ENCODE data around the gene CACNA2D1.

CACNA2D1 gene

DNA sequence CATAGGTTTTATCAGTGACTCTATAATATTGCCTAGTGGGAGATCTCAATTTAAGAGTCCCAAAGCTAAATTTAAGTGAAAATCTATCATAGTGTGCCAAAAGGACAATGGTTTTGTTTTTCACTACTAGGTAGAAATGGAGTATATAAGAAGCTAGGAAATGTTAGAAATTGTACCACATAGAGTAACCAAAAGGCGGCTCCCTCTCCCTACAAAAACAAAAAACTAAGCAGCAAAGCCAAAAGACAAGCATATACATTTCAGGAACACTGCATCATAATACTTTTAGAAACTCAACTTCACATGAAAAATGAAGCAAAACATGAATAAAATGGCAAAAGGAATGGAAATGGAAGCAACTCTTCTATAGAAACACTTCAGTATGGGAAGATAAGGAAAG, 271.6 kb downstream of the CACNA2D1 start:
- no peak overlapping the region for H3K4me3 ChIP-seq (ENCODE audit: low read length)
- TF ChIP-seq ZNF274 (IDR thresholded peaks at IDR 0.05; ENCODE audit: low read depth, low read length) = no peak

- no peak overlapping the region for H3K4me3 ChIP-seq (ENCODE audit: low read length)
- TF ChIP-seq ZNF274 (IDR thresholded peaks at IDR 0.05; ENCODE audit: low read depth, low read length) = no peak
These were observed 275.8 kb downstream of the CACNA2D1 start for GRCh38 chr7:82167558-82168314.

GRCh38 chr7:82166260-82167015, 277.1 kb downstream of the CACNA2D1 start:
- no peak overlapping the region for H3K4me3 ChIP-seq (ENCODE audit: low read length)
- no peak for TF ChIP-seq ZNF274 (IDR thresholded peaks at IDR 0.05; ENCODE audit: low read depth, low read length)

- H3K4me3 ChIP-seq (ENCODE audit: low read length) = no peak overlapping the region
- no peak for TF ChIP-seq ZNF274 (IDR thresholded peaks at IDR 0.05; ENCODE audit: low read depth, low read length)
These were observed 278.8 kb downstream of the CACNA2D1 start for GRCh38 chr7:82164813-82165212.

DNA sequence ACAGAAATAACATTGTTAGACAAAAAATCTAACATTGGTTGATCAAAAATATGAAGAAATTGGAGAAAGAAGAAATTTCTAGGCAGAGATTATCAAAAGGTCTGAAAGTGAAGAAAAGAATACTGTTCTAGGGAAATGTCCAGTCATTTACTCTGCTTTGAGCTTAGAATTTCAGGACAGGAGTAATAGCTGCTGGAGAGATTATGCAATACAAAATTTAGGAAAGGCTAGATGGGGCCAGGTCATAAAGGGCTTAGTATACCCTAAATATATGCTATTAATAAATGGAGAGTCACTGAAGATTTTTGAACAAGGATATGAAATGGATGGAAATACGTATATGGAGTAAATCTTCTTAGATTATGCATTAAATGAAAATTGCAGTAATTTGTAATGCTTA, 279.2 kb downstream of the CACNA2D1 start:
- H3K4me3 ChIP-seq (ENCODE audit: low read length) = no peak overlapping the region
- TF ChIP-seq ZNF274 (IDR thresholded peaks at IDR 0.05; ENCODE audit: low read depth, low read length) = no peak

- no peak for TF ChIP-seq ZNF274 (IDR thresholded peaks at IDR 0.05; ENCODE audit: low read depth, low read length)
- H3K4me3 ChIP-seq (ENCODE audit: low read length) = no peak overlapping the region
These were observed 280.0 kb downstream of the CACNA2D1 start for GRCh38 chr7:82163586-82163985.

- H3K4me3 ChIP-seq (ENCODE audit: low read length) = no peak overlapping the region
- no peak for TF ChIP-seq ZNF274 (IDR thresholded peaks at IDR 0.05; ENCODE audit: low read depth, low read length)
These were observed 281.3 kb downstream of the CACNA2D1 start for GRCh38 chr7:82162289-82162688.

- no peak for TF ChIP-seq ZNF274 (IDR thresholded peaks at IDR 0.05; ENCODE audit: low read depth, low read length)
- H3K4me3 ChIP-seq (ENCODE audit: low read length) = no peak overlapping the region
These were observed 285.2 kb downstream of the CACNA2D1 start for GRCh38 chr7:82158327-82158726.

DNA sequence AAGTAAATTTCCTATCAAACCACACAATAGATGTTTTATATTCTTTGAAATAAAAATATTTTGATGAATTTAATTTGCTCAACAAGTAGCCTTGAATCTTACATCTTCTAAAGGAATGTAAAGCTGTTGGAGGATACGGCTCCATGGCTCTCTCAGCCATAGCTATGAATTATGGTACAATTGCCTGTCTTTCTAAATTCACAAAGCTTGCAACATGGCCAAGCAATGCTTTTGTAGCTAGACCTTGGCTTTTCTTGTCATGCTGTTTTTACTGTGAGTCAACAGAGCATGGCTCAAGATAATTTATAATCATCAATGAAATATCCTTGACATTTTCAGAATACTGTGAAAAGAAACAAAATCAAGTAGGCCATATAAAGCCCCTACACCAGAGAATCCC, 286.7 kb downstream of the CACNA2D1 start:
- TF ChIP-seq ZNF274 (IDR thresholded peaks at IDR 0.05; ENCODE audit: low read depth, low read length) = no peak

DNA sequence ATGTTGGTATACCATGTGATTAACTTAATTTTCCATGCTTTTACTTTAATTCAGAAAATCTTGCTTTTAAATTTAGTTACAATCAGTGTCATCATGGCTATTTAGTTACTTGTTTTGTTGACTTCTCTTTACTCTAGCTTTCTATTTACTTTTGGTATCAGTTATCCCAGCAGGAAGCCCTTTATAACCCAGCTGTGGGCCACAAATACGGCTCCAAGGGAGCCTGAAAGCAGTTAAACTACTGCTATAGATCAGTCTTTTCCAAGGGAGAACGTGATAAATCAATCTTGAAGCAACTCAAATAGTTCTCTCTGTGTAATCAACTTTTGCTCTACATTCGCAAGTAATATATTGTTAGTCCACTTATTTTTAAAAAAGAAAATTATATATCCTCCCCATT, 287.4 kb downstream of the CACNA2D1 start:
- no peak overlapping the region for H3K4me3 ChIP-seq (ENCODE audit: low read length)
- TF ChIP-seq ZNF274 (IDR thresholded peaks at IDR 0.05; ENCODE audit: low read depth, low read length) = no peak

More for the DNA sequence above, 286.7 kb downstream of the CACNA2D1 start:
- no peak overlapping the region for H3K4me3 ChIP-seq (ENCODE audit: low read length)

GRCh38 chr7:82154728-82155127, 288.8 kb downstream of the CACNA2D1 start:
- no peak overlapping the region for H3K4me3 ChIP-seq (ENCODE audit: low read length)
- no peak for TF ChIP-seq ZNF274 (IDR thresholded peaks at IDR 0.05; ENCODE audit: low read depth, low read length)

DNA sequence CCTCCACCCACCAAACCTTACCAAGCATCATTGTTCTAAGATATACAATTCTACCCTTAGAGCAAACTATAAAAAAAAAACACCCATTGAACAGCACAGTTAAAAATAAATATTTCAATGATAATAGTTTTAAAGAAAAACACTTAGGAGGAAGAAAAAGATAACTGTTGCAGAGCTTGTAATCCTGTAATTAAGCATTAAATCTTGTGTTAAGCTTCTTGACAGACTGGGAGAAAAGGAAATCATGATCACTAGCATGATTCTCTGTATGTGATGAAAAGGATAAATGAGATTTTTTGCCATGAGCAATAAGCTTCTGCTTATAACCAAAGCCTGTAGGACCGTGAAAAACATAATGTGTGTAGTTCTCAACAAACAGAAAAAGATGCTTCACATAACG, 289.8 kb downstream of the CACNA2D1 start:
- H3K4me3 ChIP-seq (ENCODE audit: low read length) = no peak overlapping the region
- TF ChIP-seq ZNF274 (IDR thresholded peaks at IDR 0.05; ENCODE audit: low read depth, low read length) = no peak

DNA sequence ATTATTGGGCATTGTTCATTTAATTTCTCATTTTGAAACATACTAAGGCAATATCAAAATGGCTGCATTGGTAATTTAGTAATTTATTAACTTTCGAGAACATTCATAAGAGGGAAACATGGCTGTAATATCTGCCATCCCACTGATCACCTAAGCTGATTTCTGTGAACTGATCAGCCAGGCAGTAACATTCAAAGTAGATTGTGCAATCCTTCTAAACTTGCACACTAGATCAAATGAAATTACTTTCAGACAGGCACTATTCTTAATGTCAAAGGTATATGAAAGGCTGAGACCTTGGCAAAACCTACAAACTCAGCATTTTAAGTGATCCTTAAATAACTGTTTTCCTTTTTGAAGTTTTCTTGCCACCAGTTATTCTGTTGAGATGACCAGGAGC, 290.7 kb downstream of the CACNA2D1 start:
- H3K4me3 ChIP-seq (ENCODE audit: low read length) = no peak overlapping the region
- no peak for TF ChIP-seq ZNF274 (IDR thresholded peaks at IDR 0.05; ENCODE audit: low read depth, low read length)

- TF ChIP-seq ZNF274 (IDR thresholded peaks at IDR 0.05; ENCODE audit: low read depth, low read length) = no peak
- no peak overlapping the region for H3K4me3 ChIP-seq (ENCODE audit: low read length)
These were observed 297.1 kb downstream of the CACNA2D1 start for GRCh38 chr7:82146491-82146890.

DNA sequence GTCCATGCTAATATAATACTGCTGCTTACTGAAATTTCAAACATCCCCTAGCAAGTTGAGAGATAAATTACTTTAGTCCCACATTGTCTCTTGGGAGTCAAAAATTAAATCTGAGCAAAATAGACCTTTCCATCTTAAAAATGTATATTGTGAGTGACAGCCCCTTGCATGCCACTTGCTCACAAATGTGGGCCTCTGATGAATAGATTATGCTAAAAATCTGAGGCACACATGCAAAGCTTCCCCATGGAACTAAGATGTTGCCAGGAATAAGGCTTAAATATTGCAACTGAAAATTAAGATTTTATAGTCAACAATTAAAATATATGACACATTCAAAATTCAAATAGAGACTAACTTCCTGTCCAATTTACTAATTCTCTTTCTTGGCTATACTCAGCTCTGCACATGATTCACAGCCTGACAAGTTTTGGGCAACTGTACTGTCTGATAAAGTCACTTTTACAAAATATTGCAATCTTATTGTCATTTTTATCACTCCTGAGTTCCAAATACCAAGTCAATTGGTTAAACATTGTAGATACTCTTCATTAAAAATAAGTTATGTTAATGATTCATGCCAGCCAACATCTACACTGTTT, 301.2 kb downstream of the CACNA2D1 start:
- no peak for TF ChIP-seq ZNF274 (IDR thresholded peaks at IDR 0.05; ENCODE audit: low read depth, low read length)
- no peak overlapping the region for H3K4me3 ChIP-seq (ENCODE audit: low read length)
